ENCODE data around the gene NIPSNAP2. TPM values are rescaled to one million over a fixed set of nuclear protein-coding genes. Genes with fewer than 3 reads are reported as not detected.

Gene NIPSNAP2
- total RNA-seq, 1 experiment from 2014 or later, result 62.4 TPM

DNA sequence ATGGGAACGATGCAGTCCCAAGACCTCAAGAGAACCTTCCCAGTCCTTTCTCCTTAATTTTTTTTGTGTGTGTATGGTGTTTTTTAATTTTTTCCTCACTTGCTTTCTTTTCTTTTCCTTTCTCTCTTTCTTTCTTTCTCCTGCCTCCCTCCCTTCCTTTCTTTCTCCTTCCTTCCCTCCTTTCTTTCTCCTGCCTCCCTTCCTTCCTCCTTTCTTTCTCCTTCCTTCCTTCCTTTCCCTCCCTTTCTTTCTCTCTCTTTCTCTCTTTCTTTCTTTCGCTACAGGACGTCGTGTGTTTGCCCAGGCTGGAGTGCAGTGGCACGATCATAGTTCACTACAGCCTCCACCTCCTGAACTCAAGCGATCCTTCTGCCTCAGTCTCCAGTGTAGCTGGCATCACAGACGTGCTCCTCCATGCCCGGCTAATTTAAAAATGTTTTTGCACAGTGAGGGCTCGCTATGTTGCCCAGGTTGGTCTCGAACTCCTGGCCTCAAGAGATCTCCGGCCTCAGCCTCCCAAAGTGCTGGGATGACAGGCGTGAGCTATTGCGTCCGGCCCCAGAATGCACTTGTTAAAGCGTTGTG lies 709 bp upstream of the NIPSNAP2 start:
- intact Hi-C loops (cut with micrococcal nuclease), result loop anchor here (2.0 to 10.0 kb wide), 3 partner anchors 219 to 681 kb away; no protein-coding TSS in a partner anchor
- ChIA-PET CTCF (interaction anchor here (0.6 to 1.7 kb wide), 2 partner anchors 223 to 322 kb away, joined by 5 to 12 read pairs; no protein-coding TSS in a partner anchor), RAD21 (ENCODE audit: low non-redundant PET in 1 of 2, low total read pairs in 2 of 2, uncharacterized antibody in 2 of 2, unreplicated experiment in 2 of 2) (no interaction called here), POLR2A (no interaction called here)
- Histone ChIP-seq H3K4me2 (ENCODE audit: low read length) (peak overlapping the region; percentile 62), H3K27me3 (ENCODE audit: insufficient read depth, low read length) (no peaks in the 10 kb centered on the region), H3K9me3 (ENCODE audit: control insufficient read depth in 1 of 2, insufficient read depth in 1 of 2, low read depth in 1 of 2, low read length in 2 of 2) (no peaks in the 10 kb centered on the region), H3K9ac (ENCODE audit: low read length) (peak overlapping the region; percentile 30; the same call in 1 of the 2 replicates), H2AFZ (ENCODE audit: low read depth, low read length, poor library complexity, severe bottlenecking) (peak overlapping the region; percentile 74), H3K36me3 (ENCODE audit: control insufficient read depth in 1 of 2, insufficient read depth in 2 of 2, low read length in 2 of 2) (no peaks in the 10 kb centered on the region), H4K20me1 (ENCODE audit: insufficient read depth) (no peaks in the 10 kb centered on the region), H3K9me2 (ENCODE audit: insufficient read depth) (no peaks in the 10 kb centered on the region), H3K79me2 (ENCODE audit: insufficient read depth, low read length) (peaks cover 32% of the 10 kb centered on the region), H3K27ac (ENCODE audit: low read depth, low read length) (0 out of 2 replicates have a peak overlapping the region, but pooled peaks have one; percentile 63), H3K4me3 (replicated peaks in 1 of 2; ENCODE audit: low read depth in 1 of 2, low read length in 2 of 2) (peak overlapping the region; percentile 33 to 37; a peak in 3 of 4 replicates), H3K4me1 (ENCODE audit: control insufficient read depth in 1 of 2, insufficient read depth in 2 of 2, low read length in 2 of 2) (peaks cover 9 to 18% of the 10 kb centered on the region in 2 experiments)
- DNase-seq (ENCODE audit: low read depth, low spot score) (no peak), ATAC-seq (no peak)
- BruUV-seq (replicated peaks), result no TSS peak
- no peak for TF ChIP-seq FOSL1 (IDR thresholded peaks at IDR 0.05; ENCODE audit: low read depth)

DNA sequence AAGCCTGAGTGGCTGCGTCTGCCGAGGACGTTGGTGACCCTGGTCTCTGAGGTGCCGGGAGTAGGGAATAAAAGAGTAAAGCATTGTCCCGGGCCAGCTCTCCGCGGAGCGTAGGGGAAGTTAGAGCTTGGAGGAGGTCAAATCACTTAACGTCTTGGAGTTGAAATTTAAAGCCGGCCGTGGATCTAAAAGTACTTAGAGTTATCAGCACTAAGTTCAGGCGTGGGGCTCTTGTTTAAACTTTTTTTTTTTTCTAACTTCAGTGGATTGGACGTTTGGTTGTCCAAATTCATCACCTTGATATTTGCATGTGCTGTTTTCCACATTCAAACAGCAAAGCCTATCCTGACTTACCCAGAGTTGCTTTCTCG lies 700 bp downstream of the NIPSNAP2 start:
- intact Hi-C loops (cut with micrococcal nuclease), result loop anchor here (2.0 to 10.0 kb wide), 2 partner anchors 220 to 324 kb away; no protein-coding TSS in a partner anchor
- Histone ChIP-seq H4K20me1 (ENCODE audit: insufficient read depth) (no peaks in the 10 kb centered on the region), H3K4me1 (ENCODE audit: control insufficient read depth in 1 of 2, insufficient read depth in 2 of 2, low read length in 2 of 2) (peaks cover 9 to 18% of the 10 kb centered on the region in 2 experiments), H3K9ac (ENCODE audit: low read length) (peak overlapping the region; percentile 89), H3K4me2 (ENCODE audit: low read length) (peak overlapping the region; percentile 80), H3K27me3 (ENCODE audit: insufficient read depth, low read length) (no peaks in the 10 kb centered on the region), H3K9me2 (ENCODE audit: insufficient read depth) (no peaks in the 10 kb centered on the region), H3K9me3 (ENCODE audit: control insufficient read depth in 1 of 2, insufficient read depth in 1 of 2, low read depth in 1 of 2, low read length in 2 of 2) (no peaks in the 10 kb centered on the region), H3K36me3 (ENCODE audit: control insufficient read depth in 1 of 2, insufficient read depth in 2 of 2, low read length in 2 of 2) (no peaks in the 10 kb centered on the region), H3K4me3 (replicated peaks in 1 of 2; ENCODE audit: low read depth in 1 of 2, low read length in 2 of 2) (peak overlapping the region; percentile 81 to 90), H2AFZ (ENCODE audit: low read depth, low read length, poor library complexity, severe bottlenecking) (no peak overlapping the region), H3K27ac (ENCODE audit: low read depth, low read length) (peak overlapping the region; percentile 63), H3K79me2 (ENCODE audit: insufficient read depth, low read length) (peaks cover 41% of the 10 kb centered on the region)
- ATAC-seq, result no peak
- CTCF ChIA-PET, result interaction anchor here (0.6 to 1.7 kb wide), 4 partner anchors 109 to 324 kb away, joined by 3 to 12 read pairs (median 3); partner anchors contain the start of gene PHKG1
- TF ChIP-seq CBX3 (IDR thresholded peaks at IDR 0.05; ENCODE audit: low read depth), result no peak
- no peak for TF ChIP-seq SRF (IDR thresholded peaks at IDR 0.05; ENCODE audit: low read depth)
- no peak for TF ChIP-seq CEBPB (IDR thresholded peaks at IDR 0.05; ENCODE audit: low read depth)
- TF ChIP-seq POLR2AphosphoS5 (IDR thresholded peaks at IDR 0.05; ENCODE audit: low read depth, low read length), result no peak
- TF ChIP-seq, protein P1, sequence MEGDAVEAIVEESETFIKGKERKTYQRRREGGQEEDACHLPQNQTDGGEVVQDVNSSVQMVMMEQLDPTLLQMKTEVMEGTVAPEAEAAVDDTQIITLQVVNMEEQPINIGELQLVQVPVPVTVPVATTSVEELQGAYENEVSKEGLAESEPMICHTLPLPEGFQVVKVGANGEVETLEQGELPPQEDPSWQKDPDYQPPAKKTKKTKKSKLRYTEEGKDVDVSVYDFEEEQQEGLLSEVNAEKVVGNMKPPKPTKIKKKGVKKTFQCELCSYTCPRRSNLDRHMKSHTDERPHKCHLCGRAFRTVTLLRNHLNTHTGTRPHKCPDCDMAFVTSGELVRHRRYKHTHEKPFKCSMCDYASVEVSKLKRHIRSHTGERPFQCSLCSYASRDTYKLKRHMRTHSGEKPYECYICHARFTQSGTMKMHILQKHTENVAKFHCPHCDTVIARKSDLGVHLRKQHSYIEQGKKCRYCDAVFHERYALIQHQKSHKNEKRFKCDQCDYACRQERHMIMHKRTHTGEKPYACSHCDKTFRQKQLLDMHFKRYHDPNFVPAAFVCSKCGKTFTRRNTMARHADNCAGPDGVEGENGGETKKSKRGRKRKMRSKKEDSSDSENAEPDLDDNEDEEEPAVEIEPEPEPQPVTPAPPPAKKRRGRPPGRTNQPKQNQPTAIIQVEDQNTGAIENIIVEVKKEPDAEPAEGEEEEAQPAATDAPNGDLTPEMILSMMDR (IDR thresholded peaks at IDR 0.05 in 2 of 3, conservative IDR thresholded peaks at IDR 0.05 in 1 of 3; ENCODE audit: borderline replicate concordance in 1 of 3, insufficient read depth in 1 of 3, low read depth in 2 of 3, low read length in 2 of 3), result no peak
- no peak for TF ChIP-seq POLR2A (IDR thresholded peaks at IDR 0.05; ENCODE audit: borderline replicate concordance, extremely low read depth, insufficient read depth, insufficient read length)
- no peak for TF ChIP-seq EGR1 (IDR thresholded peaks at IDR 0.05; ENCODE audit: low read depth)
- TF ChIP-seq, protein P2, sequence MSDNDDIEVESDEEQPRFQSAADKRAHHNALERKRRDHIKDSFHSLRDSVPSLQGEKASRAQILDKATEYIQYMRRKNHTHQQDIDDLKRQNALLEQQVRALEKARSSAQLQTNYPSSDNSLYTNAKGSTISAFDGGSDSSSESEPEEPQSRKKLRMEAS (IDR thresholded peaks at IDR 0.05), result no peak
- TF ChIP-seq ZNF274 (IDR thresholded peaks at IDR 0.05; ENCODE audit: low read depth, low read length), result no peak
- TF ChIP-seq, protein P3, sequence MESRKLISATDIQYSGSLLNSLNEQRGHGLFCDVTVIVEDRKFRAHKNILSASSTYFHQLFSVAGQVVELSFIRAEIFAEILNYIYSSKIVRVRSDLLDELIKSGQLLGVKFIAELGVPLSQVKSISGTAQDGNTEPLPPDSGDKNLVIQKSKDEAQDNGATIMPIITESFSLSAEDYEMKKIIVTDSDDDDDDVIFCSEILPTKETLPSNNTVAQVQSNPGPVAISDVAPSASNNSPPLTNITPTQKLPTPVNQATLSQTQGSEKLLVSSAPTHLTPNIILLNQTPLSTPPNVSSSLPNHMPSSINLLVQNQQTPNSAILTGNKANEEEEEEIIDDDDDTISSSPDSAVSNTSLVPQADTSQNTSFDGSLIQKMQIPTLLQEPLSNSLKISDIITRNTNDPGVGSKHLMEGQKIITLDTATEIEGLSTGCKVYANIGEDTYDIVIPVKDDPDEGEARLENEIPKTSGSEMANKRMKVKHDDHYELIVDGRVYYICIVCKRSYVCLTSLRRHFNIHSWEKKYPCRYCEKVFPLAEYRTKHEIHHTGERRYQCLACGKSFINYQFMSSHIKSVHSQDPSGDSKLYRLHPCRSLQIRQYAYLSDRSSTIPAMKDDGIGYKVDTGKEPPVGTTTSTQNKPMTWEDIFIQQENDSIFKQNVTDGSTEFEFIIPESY (IDR thresholded peaks at IDR 0.05; ENCODE audit: extremely low read depth, insufficient replicate concordance, low read length), result no peak
- no peak for TF ChIP-seq EZH2phosphoT487 (IDR thresholded peaks at IDR 0.05; ENCODE audit: borderline replicate concordance)
- TF ChIP-seq JUND (IDR thresholded peaks at IDR 0.05), result no peak
- no peak for TF ChIP-seq SP1 (IDR thresholded peaks at IDR 0.05; ENCODE audit: low read depth)
- no peak for DNase-seq (ENCODE audit: low read depth, low spot score)
- BruUV-seq (replicated peaks), result no TSS peak
- POLR2A ChIA-PET, result interaction anchor here (1.0 kb wide), 1 partner anchor 86 kb away, joined by 5 read pairs; the partner anchor contains the start of genes CCT6A and PSPH
- RAD21 ChIA-PET (ENCODE audit: low non-redundant PET in 1 of 2, low total read pairs in 2 of 2, uncharacterized antibody in 2 of 2, unreplicated experiment in 2 of 2), result no interaction called here

Measured in HCT116 (cell line).